Gastroesophageal sphincter (tissue), 3 donors: Measurements from ENCODE around the gene ITPK1.

Experiments
- CTCF ChIP-seq, 4 experiments: fragments of 200-600 bp in 2 of 4; fragments of 450-650 bp in 2 of 4; sonication (generic) in 1 of 4; IDR thresholded peaks; one replicate each; pipeline ENCODE4 v1.5.1; 2017 to 2019; ENCODE audit warnings: antibody characterized with exemption in 4 of 4, mild to moderate bottlenecking in 2 of 4, moderate library complexity in 2 of 4
- EP300 ChIP-seq: sonication (generic); formaldehyde crosslinking; IDR thresholded peaks from one replicate; pipeline ENCODE4 v1.6.1; 2017; ENCODE audit warnings: antibody characterized with exemption, mild to moderate bottlenecking
- POLR2A ChIP-seq, 2 donors: fragments of 450-650 bp; IDR thresholded peaks; one replicate each; pipeline ENCODE4 v1.6.1; 2017; ENCODE audit warnings: antibody characterized with exemption in 2 of 2, mild to moderate bottlenecking in 2 of 2, moderate library complexity in 1 of 2
- POLR2AphosphoS5 ChIP-seq: sonication (generic); formaldehyde crosslinking; IDR thresholded peaks from one replicate; pipeline ENCODE4 v1.6.1; 2017; ENCODE audit warnings: antibody characterized with exemption

- TF ChIP-seq CTCF (IDR thresholded peaks at IDR 0.05) = no peak
- TF ChIP-seq POLR2A (IDR thresholded peaks at IDR 0.05) = no peak
- TF ChIP-seq POLR2AphosphoS5 = no peak
- no peak for TF ChIP-seq EP300
These were observed 169.5 kb downstream of the ITPK1 start for GRCh38 chr14:92945959-92946846.
